Measurements from ENCODE around the gene MDH2.
"Not testable (repeated sequence)": the region's sequence is repeated elsewhere in the genome, so short reads cannot be mapped to it uniquely, and the experiment has no call there.

MDH2 gene

GRCh38 chr7:76071316-76072242 lies 23.7 kb downstream of the MDH2 start:
- peaks cover 10% of the 10 kb centered on the region for H3K36me3 ChIP-seq (ENCODE audit: control insufficient read depth, insufficient read depth, low read length)
- WGBS, 2 experiments (ENCODE audit: insufficient coverage in 2 of 2): 88 to 89% methylated on average over 42 to 47 of the region's 47 CpGs
- H3K27ac ChIP-seq (ENCODE audit: low read depth, low read length, severe bottlenecking): peak overlapping the region; percentile 23
- no peaks in the 10 kb centered on the region for H3K9me3 ChIP-seq (ENCODE audit: control insufficient read depth, low read length)
- no peaks in the 10 kb centered on the region for H3K4me1 ChIP-seq (ENCODE audit: control insufficient read depth, insufficient read depth, low read length, poor library complexity, severe bottlenecking)
- H3K4me3 ChIP-seq (ENCODE audit: extremely low read depth, insufficient read depth, low read length, poor library complexity, severe bottlenecking): no peak overlapping the region

DNA sequence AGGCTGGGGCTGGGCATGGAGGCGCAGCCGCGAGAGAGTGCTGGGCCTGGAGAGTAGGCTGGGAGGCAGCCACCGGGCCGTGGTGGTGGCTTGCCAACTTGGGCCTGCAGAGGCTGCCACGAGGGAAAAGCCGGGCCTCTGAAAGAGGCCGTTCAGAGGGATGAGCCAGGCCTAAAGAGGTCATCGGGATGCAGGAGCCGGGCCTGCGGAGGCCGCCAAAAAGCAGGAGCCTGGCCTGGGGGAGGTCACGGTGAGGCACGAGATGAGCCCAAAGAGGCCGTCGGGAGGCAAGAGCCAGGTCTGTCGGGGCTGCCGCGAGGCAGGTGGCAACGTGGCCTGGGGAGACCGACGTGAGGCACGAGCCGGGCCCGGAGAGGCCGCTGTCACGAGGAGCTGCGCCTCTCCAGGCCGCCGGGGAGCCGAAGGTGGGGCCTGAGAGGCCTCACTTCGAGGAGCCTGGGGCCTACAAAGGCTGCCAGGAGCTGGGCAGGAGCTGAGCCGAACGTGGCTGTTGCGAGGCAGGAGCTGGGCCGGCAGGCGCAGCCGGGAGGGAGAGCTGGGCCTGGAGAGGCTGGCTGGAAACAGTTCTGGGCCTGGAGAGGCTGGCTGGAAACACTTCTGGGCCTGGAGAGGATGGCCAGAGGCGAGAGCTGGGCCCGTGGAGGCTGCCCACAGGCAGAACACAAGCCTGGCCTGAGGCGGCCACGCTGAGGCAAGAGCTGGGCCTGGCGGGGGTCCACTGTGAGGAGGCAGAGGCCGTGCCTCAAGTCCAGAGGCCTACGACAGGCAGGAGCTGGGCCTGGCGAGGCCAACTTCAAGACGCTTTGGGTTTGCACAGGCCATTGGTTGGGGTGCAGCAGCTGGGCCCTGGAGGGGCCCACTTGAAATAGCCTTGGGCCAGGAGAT lies 24.6 kb downstream of the MDH2 start:
- peaks cover 3% of the 10 kb centered on the region for H3K36me3 ChIP-seq (ENCODE audit: control insufficient read depth, insufficient read depth, low read length)
- no peak overlapping the region for H3K27ac ChIP-seq (ENCODE audit: low read depth, low read length, severe bottlenecking)
- H3K9me3 ChIP-seq (ENCODE audit: control insufficient read depth, low read length): no peaks in the 10 kb centered on the region
- H3K4me1 ChIP-seq (ENCODE audit: control insufficient read depth, insufficient read depth, low read length, poor library complexity, severe bottlenecking): peaks cover 3% of the 10 kb centered on the region
- 94 to 96% methylated on average over 39 to 47 of the region's 47 CpGs for WGBS, 2 experiments (ENCODE audit: insufficient coverage in 2 of 2)
- no peak overlapping the region for H3K4me3 ChIP-seq (ENCODE audit: extremely low read depth, insufficient read depth, low read length, poor library complexity, severe bottlenecking)

DNA sequence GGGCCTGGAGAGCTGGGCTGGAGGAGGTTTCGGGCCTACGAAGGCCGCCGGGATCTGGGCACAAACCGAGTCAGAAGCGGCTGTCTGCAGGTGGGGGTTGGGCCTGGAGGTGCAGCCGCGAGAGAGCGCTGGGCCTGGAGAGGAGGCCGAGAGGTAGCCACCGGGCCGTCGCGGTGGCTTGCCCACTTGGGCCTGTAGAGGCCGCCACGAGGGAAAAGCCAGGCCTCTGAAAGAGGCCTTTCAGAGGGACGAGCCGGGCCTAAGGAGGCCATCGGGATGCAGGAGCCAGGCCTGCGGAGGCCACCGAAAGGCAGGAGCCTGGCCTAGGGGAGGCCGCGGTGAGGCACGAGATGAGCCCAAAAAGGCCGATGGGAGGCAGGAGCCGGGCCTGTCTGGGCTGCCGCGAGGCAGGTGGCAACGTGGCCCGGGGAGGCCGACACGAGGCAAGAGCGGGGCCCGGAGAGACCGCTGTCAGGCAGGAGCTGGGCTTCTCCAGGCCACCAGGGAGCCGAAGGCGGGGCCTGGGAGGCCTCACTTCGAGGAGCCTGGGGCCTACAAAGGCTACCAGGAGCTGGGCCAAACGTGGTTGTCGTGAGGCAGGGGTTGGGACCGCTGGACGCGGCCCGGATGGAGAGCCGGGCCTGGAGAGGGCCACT lies 25.6 kb downstream of the MDH2 start:
- Histone ChIP-seq H3K36me3 (ENCODE audit: control insufficient read depth, insufficient read depth, low read length) (no peaks in the 10 kb centered on the region), H3K4me3 (ENCODE audit: extremely low read depth, insufficient read depth, low read length, poor library complexity, severe bottlenecking) (no peak overlapping the region), H3K4me1 (ENCODE audit: control insufficient read depth, insufficient read depth, low read length, poor library complexity, severe bottlenecking) (peaks cover 5% of the 10 kb centered on the region), H3K9me3 (ENCODE audit: control insufficient read depth, low read length) (no peaks in the 10 kb centered on the region), H3K27ac (ENCODE audit: low read depth, low read length, severe bottlenecking) (no peak overlapping the region)
- whole genome bisulfite sequencing, 2 experiments (ENCODE audit: insufficient coverage in 2 of 2): 88 to 90% methylated on average over 35 to 45 of the region's 45 CpGs

- Histone ChIP-seq H3K4me3 (ENCODE audit: extremely low read depth, insufficient read depth, low read length, poor library complexity, severe bottlenecking) (no peak overlapping the region), H3K27ac (ENCODE audit: low read depth, low read length, severe bottlenecking) (no peak overlapping the region), H3K9me3 (ENCODE audit: control insufficient read depth, low read length) (no peaks in the 10 kb centered on the region), H3K4me1 (ENCODE audit: control insufficient read depth, insufficient read depth, low read length, poor library complexity, severe bottlenecking) (peaks cover 5% of the 10 kb centered on the region), H3K36me3 (ENCODE audit: control insufficient read depth, insufficient read depth, low read length) (no peaks in the 10 kb centered on the region)
- 96 to 97% methylated on average over 35 of the region's 35 CpGs for WGBS, 2 experiments (ENCODE audit: insufficient coverage in 2 of 2)
Observed at GRCh38 chr7:76074306-76074971, 26.5 kb downstream of the MDH2 start.

GRCh38 chr7:76074972-76075370 lies 27.1 kb downstream of the MDH2 start:
- whole genome bisulfite sequencing, 2 experiments (ENCODE audit: insufficient coverage in 2 of 2): 80 to 93% methylated on average over 2 to 4 of the region's 4 CpGs
- Histone ChIP-seq H3K4me3 (ENCODE audit: extremely low read depth, insufficient read depth, low read length, poor library complexity, severe bottlenecking) (no peak overlapping the region), H3K36me3 (ENCODE audit: control insufficient read depth, insufficient read depth, low read length) (no peaks in the 10 kb centered on the region), H3K9me3 (ENCODE audit: control insufficient read depth, low read length) (no peaks in the 10 kb centered on the region), H3K4me1 (ENCODE audit: control insufficient read depth, insufficient read depth, low read length, poor library complexity, severe bottlenecking) (peaks cover 5% of the 10 kb centered on the region), H3K27ac (ENCODE audit: low read depth, low read length, severe bottlenecking) (no peak overlapping the region)

DNA sequence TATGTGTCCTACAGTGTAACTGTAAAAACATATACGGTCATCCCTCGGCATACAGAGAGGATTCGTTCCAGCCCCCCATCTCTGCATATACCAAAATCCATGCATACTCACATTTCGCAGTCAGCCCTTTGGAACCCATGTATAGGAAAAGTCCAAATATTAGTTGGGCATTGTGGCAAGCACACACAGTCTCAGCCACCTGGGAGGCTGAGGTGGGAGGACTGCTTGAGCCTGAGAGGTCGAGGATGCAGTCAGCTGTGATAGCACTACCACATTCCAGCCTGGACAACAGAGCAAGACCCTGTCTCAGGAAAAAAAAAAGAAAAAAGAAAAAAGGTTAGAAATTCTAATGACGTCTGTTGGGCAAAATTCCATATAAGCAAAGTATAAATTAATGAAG lies 29.1 kb downstream of the MDH2 start:
- H3K36me3 ChIP-seq (ENCODE audit: control insufficient read depth, insufficient read depth, low read length): no peaks in the 10 kb centered on the region
- H3K4me3 ChIP-seq (ENCODE audit: extremely low read depth, insufficient read depth, low read length, poor library complexity, severe bottlenecking): no peak overlapping the region
- WGBS, 2 experiments (ENCODE audit: insufficient coverage in 2 of 2): 100% methylated on average over 1 of the region's 6 CpGs; no CpG with 5 or more reads in 1 of the 2 experiments

GRCh38 chr7:76077435-76077834 lies 29.5 kb downstream of the MDH2 start:
- no peaks in the 10 kb centered on the region for H3K36me3 ChIP-seq (ENCODE audit: control insufficient read depth, insufficient read depth, low read length)
- WGBS, 2 experiments (ENCODE audit: insufficient coverage in 2 of 2): 90 to 100% methylated on average over 3 of the region's 3 CpGs
- H3K4me3 ChIP-seq (ENCODE audit: extremely low read depth, insufficient read depth, low read length, poor library complexity, severe bottlenecking): no peak overlapping the region

More for the DNA sequence above, 29.1 kb downstream of the MDH2 start:
- Histone ChIP-seq H3K4me1 (ENCODE audit: control insufficient read depth, insufficient read depth, low read length, poor library complexity, severe bottlenecking) (peaks cover 5% of the 10 kb centered on the region), H3K27ac (ENCODE audit: low read depth, low read length, severe bottlenecking) (no peak overlapping the region), H3K9me3 (ENCODE audit: control insufficient read depth, low read length) (no peaks in the 10 kb centered on the region)

DNA sequence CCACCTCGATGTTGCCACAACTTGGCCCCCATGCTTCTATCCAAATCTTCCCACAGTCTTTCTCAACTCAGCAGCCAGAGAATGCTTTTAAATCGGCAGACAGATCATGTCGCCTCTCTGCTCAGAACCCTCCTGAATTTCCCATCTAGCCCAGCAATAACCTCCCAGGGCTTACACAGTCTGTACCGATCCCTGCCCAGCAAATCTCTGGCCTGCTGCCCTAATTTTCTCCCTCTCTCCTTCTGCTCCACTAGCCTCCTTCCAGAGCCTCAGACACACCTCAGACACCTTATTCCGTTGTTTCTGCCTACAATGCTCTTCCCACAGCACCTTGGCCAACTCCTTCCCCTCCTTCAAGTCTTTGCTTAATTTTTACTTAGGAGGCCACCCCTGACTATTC lies 32.3 kb downstream of the MDH2 start:
- 89 to 91% methylated on average over 5 of the region's 5 CpGs for WGBS, 2 experiments (ENCODE audit: insufficient coverage in 2 of 2)
- H3K27ac ChIP-seq (ENCODE audit: low read depth, low read length, severe bottlenecking): no peak overlapping the region
- H3K9me3 ChIP-seq (ENCODE audit: control insufficient read depth, low read length): no peaks in the 10 kb centered on the region
- no peak overlapping the region for H3K4me3 ChIP-seq (ENCODE audit: extremely low read depth, insufficient read depth, low read length, poor library complexity, severe bottlenecking)
- peaks cover 5% of the 10 kb centered on the region for H3K4me1 ChIP-seq (ENCODE audit: control insufficient read depth, insufficient read depth, low read length, poor library complexity, severe bottlenecking)
- H3K36me3 ChIP-seq (ENCODE audit: control insufficient read depth, insufficient read depth, low read length): no peaks in the 10 kb centered on the region

More at GRCh38 chr7:76077435-76077834, 29.5 kb downstream of the MDH2 start:
- H3K4me1 ChIP-seq (ENCODE audit: control insufficient read depth, insufficient read depth, low read length, poor library complexity, severe bottlenecking): peaks cover 5% of the 10 kb centered on the region
- H3K9me3 ChIP-seq (ENCODE audit: control insufficient read depth, low read length): no peaks in the 10 kb centered on the region
- no peak overlapping the region for H3K27ac ChIP-seq (ENCODE audit: low read depth, low read length, severe bottlenecking)

DNA sequence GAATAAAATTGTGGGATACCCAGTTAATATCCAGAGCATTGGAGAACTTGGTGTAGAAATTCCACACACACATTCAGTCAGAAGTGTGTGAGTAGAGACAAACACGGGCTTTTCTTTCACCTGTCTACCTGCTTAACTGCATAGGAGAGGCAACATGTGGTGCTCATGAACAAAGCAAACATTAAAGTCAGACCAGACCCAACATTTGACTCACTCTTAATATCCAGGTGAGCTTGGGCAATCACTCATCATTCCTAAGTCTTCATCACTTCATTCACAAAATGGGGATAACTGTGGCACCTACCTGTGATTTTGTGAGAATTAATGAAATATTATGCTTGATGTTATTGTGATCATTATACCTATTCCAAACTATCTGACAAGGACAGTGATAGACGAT lies 36.2 kb downstream of the MDH2 start:
- H3K9me3 ChIP-seq (ENCODE audit: control insufficient read depth, low read length); H3K4me1 ChIP-seq (ENCODE audit: control insufficient read depth, insufficient read depth, low read length, poor library complexity, severe bottlenecking); H3K4me3 ChIP-seq (ENCODE audit: extremely low read depth, insufficient read depth, low read length, poor library complexity, severe bottlenecking); H3K36me3 ChIP-seq (ENCODE audit: control insufficient read depth, insufficient read depth, low read length); H3K27ac ChIP-seq (ENCODE audit: low read depth, low read length, severe bottlenecking): not testable (repeated sequence)
- 83% methylated on average over 1 of the region's 2 CpGs; no CpG with 5 or more reads in 1 of the 2 experiments for WGBS, 2 experiments (ENCODE audit: insufficient coverage in 2 of 2)

DNA sequence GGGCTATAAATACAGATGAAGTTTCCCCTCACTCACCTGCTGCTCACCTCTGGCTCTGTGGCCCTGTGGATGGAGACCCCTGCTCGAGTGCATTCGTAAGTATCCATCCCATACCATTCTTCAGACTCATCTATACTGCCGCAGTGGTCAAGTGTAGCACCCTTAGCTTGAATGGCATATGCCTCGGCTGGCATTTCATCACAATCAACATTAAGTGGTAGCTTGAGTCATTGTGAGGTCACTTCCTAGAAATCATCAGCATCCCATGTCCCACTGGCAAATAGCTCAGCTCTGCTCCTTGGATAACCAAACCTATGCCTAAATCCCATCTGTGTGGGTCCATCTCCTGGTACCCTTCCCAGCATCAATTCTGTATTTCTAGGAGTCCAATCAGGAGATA lies 38.2 kb downstream of the MDH2 start:
- Histone ChIP-seq H3K9me3 (ENCODE audit: control insufficient read depth, low read length) (no peaks in the 10 kb centered on the region), H3K4me1 (ENCODE audit: control insufficient read depth, insufficient read depth, low read length, poor library complexity, severe bottlenecking) (no peaks in the 10 kb centered on the region), H3K36me3 (ENCODE audit: control insufficient read depth, insufficient read depth, low read length) (no peaks in the 10 kb centered on the region), H3K27ac (ENCODE audit: low read depth, low read length, severe bottlenecking) (no peak overlapping the region), H3K4me3 (ENCODE audit: extremely low read depth, insufficient read depth, low read length, poor library complexity, severe bottlenecking) (no peak overlapping the region)
- 81 to 93% methylated on average over 4 of the region's 4 CpGs for WGBS, 2 experiments (ENCODE audit: insufficient coverage in 2 of 2)
